ENCODE data around the gene CFAP210. TPM values are rescaled to one million over a fixed set of nuclear protein-coding genes. Genes with fewer than 3 reads are reported as not detected.

The CFAP210 gene
- total and polyA plus RNA-seq, 10 of the 15 experiments (the other 5 are each of a cell fraction or from before 2014, with no cell fraction given), result not detected

DNA sequence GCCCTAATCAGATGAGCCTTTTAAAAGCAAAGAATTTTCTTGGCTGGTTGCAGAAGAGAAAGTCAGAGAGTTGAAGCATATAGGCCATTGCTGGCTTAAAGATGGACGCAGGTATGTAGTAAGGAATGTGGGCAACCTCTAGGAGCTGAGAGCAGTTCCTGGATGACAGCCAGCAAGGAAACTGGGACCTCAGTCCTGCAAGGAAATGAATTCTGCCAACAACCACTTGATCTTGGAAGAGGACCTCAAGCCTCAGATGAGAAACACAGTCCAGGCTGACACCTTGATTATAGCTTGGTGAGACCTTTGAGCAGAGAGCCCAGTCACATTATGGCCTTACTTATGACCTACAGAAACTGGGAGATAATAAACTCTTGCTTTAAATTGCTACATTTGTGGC, 15.8 kb upstream of the CFAP210 start:
- DNase-seq (ENCODE audit: low read depth, low spot score) (no peak), ATAC-seq (no peak), FAIRE-seq (no peak)
- intact Hi-C loops (cut with micrococcal nuclease; ENCODE audit: unreplicated experiment) (no loop called here), in situ Hi-C loops (cut with MboI) (no loop called here)
- WGBS (ENCODE audit: insufficient coverage, insufficient replicate concordance, low lambda C conversion rate, missing lambda C conversion rate), result 89% methylated on average over 1 of the region's 1 CpG
- CTCF ChIA-PET, result no interaction called here
- H2AFZ ChIP-seq (ENCODE audit: control insufficient read depth, low read depth, low read length), result no peak overlapping the region
- SMC1A ChIA-PET (ENCODE audit: uncharacterized antibody, unreplicated experiment), result no interaction called here
- no peak overlapping the region for H3K4me3 ChIP-seq
- H3K27me3 ChIP-seq (replicated peaks in 1 of 2; ENCODE audit: control insufficient read depth in 2 of 2, insufficient read depth in 2 of 2, low read length in 1 of 2), result no peaks in the 10 kb centered on the region
- RAD21 ChIA-PET (ENCODE audit: unreplicated experiment), result no interaction called here
- H3K4me2 ChIP-seq (ENCODE audit: control insufficient read depth, insufficient read depth), result no peak overlapping the region
- no TSS peak for BruUV-seq (replicated peaks)
- no peaks in the 10 kb centered on the region for H4K20me1 ChIP-seq (ENCODE audit: control insufficient read depth, insufficient read depth)
- POLR2A ChIA-PET, result no interaction called here
- no peaks in the 10 kb centered on the region for H3K79me2 ChIP-seq (ENCODE audit: control insufficient read depth, insufficient read depth, low read length)
- no peaks in the 10 kb centered on the region for H3K9me3 ChIP-seq (replicated peaks; ENCODE audit: control insufficient read depth, insufficient read depth, low read length)
- H3K4me1 ChIP-seq (ENCODE audit: control insufficient read depth, insufficient read depth, low read length), result no peaks in the 10 kb centered on the region
- no peak overlapping the region for H3K27ac ChIP-seq (ENCODE audit: control insufficient read depth, insufficient read depth)
- TF ChIP-seq PML (IDR thresholded peaks at IDR 0.05; ENCODE audit: low read length) (no peak), EP300 (IDR thresholded peaks at IDR 0.05; ENCODE audit: borderline replicate concordance in 1 of 2, control insufficient read depth in 1 of 2, low read depth in 2 of 2, low read length in 2 of 2) (no peak), SMAD1 (IDR thresholded peaks at IDR 0.05; ENCODE audit: low read depth, partially characterized antibody) (no peak), STAT1 (conservative IDR thresholded peaks at IDR 0.05) (no peak), BACH1 (IDR thresholded peaks at IDR 0.05; ENCODE audit: borderline replicate concordance) (no peak), CEBPB (IDR thresholded peaks at IDR 0.05; ENCODE audit: borderline replicate concordance in 1 of 2, low read depth in 2 of 2, low read length in 2 of 2) (no peak), ASH2L (IDR thresholded peaks at IDR 0.05; ENCODE audit: borderline replicate concordance, low read depth) (no peak), PKNOX1 (IDR thresholded peaks at IDR 0.05) (no peak), HDGF (IDR thresholded peaks at IDR 0.05) (no peak), TCF3 (IDR thresholded peaks at IDR 0.05; ENCODE audit: borderline replicate concordance, insufficient read depth, low read depth, low read length) (no peak), PRDM15 (CRISPR knock-in tag; IDR thresholded peaks at IDR 0.05) (no peak), ELK1 (IDR thresholded peaks at IDR 0.05; ENCODE audit: low read depth, low read length) (no peak), FOXK2 (IDR thresholded peaks at IDR 0.05) (no peak), KLF5 (IDR thresholded peaks at IDR 0.05; ENCODE audit: partially characterized antibody) (no peak), CHD2 (IDR thresholded peaks at IDR 0.05; ENCODE audit: borderline replicate concordance, low read depth, low read length) (no peak), CREB1 (IDR thresholded peaks at IDR 0.05; ENCODE audit: low read depth) (no peak), ZNF217 (IDR thresholded peaks at IDR 0.05) (no peak)
- no peak overlapping the region for H3K9ac ChIP-seq (ENCODE audit: control insufficient read depth, insufficient read depth, low read length)
- H3K36me3 ChIP-seq (ENCODE audit: control insufficient read depth in 2 of 2, insufficient read depth in 2 of 2, low read length in 1 of 2), result no peaks in the 10 kb centered on the region

Measured in GM12878 (cell line).